Cardiac muscle cell (in vitro differentiated cells and primary cell): Measurements from ENCODE around the gene CEACAM16. TPM values are rescaled to one million over a fixed set of nuclear protein-coding genes. Genes with fewer than 3 reads are reported as not detected.

Experiments used
- polyA plus RNA-seq: library from polyadenylated mRNA; unstranded; fragments of >200 nt; fragmentation: Nextera tagmentation; extraction: Ambion mirVana; gene quantifications from 2 replicates; pipeline ENCODE4 v1.2.1, GENCODE V29; 2016
- total RNA-seq: library from RNA; depleted of rRNA; stranded (reverse); fragments of >200 nt; gene quantifications from 2 replicates; pipeline ENCODE4 v1.2.3, GENCODE V29; 2016

Gene CEACAM16
- total and polyA plus RNA-seq, 2 experiments from 2014 or later: not detected

Other genes with a start within 250 kb of the CEACAM16 start
- gene ZNF180, start 198.6 kb upstream of the CEACAM16 start, total RNA-seq: 31.2 and 33.4 TPM in 2 replicates
- 3.3 and 5.7 TPM in 2 replicates for gene ZNF180, start 198.6 kb upstream of the CEACAM16 start, polyA plus RNA-seq
- gene CEACAM20, start 169.5 kb upstream of the CEACAM16 start, total RNA-seq: not detected in 2 replicates
- gene CEACAM20, start 169.5 kb upstream of the CEACAM16 start, polyA plus RNA-seq: not detected in 2 replicates
- gene IGSF23, start 85.6 kb upstream of the CEACAM16 start, total RNA-seq: not detected in 2 replicates
- not detected in 2 replicates for gene IGSF23, start 85.6 kb upstream of the CEACAM16 start, polyA plus RNA-seq
- gene PVR, start 55.2 kb upstream of the CEACAM16 start, total RNA-seq: 18.4 and 20.8 TPM in 2 replicates
- 18.7 and 19.6 TPM in 2 replicates for gene PVR, start 55.2 kb upstream of the CEACAM16 start, polyA plus RNA-seq
- 3.8 and 8.4 TPM in 2 replicates for gene CEACAM19, start 27.7 kb upstream of the CEACAM16 start, total RNA-seq
- 4.3 and 5.0 TPM in 2 replicates for gene CEACAM19, start 27.7 kb upstream of the CEACAM16 start, polyA plus RNA-seq
- gene BCL3, start 49.6 kb downstream of the CEACAM16 start, total RNA-seq: 10.5 and 12.4 TPM in 2 replicates
- gene BCL3, start 49.6 kb downstream of the CEACAM16 start, polyA plus RNA-seq: 15.3 and 19.5 TPM in 2 replicates
- gene CBLC, start 78.7 kb downstream of the CEACAM16 start, total RNA-seq: not detected in 2 replicates
- gene CBLC, start 78.7 kb downstream of the CEACAM16 start, polyA plus RNA-seq: 0.11 TPM in 1 of 2 replicates, not detected in the other
- gene BCAM, start 110.0 kb downstream of the CEACAM16 start, total RNA-seq: 338 TPM in 2 replicates
- 41.4 and 56.1 TPM in 2 replicates for gene BCAM, start 110.0 kb downstream of the CEACAM16 start, polyA plus RNA-seq
- gene NECTIN2, start 147.1 kb downstream of the CEACAM16 start, total RNA-seq: 135 and 144 TPM in 2 replicates
- gene NECTIN2, start 147.1 kb downstream of the CEACAM16 start, polyA plus RNA-seq: 155 and 156 TPM in 2 replicates
- 119 and 150 TPM in 2 replicates for gene TOMM40, start 192.1 kb downstream of the CEACAM16 start, total RNA-seq
- 135 and 172 TPM in 2 replicates for gene TOMM40, start 192.1 kb downstream of the CEACAM16 start, polyA plus RNA-seq
- gene APOE, start 206.6 kb downstream of the CEACAM16 start, total RNA-seq: 908 and 1,026 TPM in 2 replicates
- 517 and 749 TPM in 2 replicates for gene APOE, start 206.6 kb downstream of the CEACAM16 start, polyA plus RNA-seq
- 13.0 and 27.1 TPM in 2 replicates for gene APOC1, start 215.5 kb downstream of the CEACAM16 start, total RNA-seq
- gene APOC1, start 215.5 kb downstream of the CEACAM16 start, polyA plus RNA-seq: 20.1 and 22.7 TPM in 2 replicates
- not detected in 2 replicates for gene APOC4, start 243.1 kb downstream of the CEACAM16 start, total RNA-seq
- gene APOC4, start 243.1 kb downstream of the CEACAM16 start, polyA plus RNA-seq: not detected in 2 replicates
- gene APOC2, start 246.9 kb downstream of the CEACAM16 start, total RNA-seq: not detected in 2 replicates
- gene APOC2, start 246.9 kb downstream of the CEACAM16 start, polyA plus RNA-seq: 0.98 TPM in 1 of 2 replicates, not detected in the other